OCI-LY7 (cell line): ENCODE data around the gene ARID5B. TPM values are rescaled to one million over a fixed set of nuclear protein-coding genes. Genes with fewer than 3 reads are reported as not detected.

Source experiments
- BruUV-seq: library from RNA; stranded (reverse); fragments of 400-500 nt; replicated peaks from 2 replicates; lab custom pipeline; 2021; lab: Mats Ljungman, UMichigan
- CTCF ChIA-PET: fragments of 300-600 bp; sonication (Branson Sonifier 250); formaldehyde crosslinking; loops from one replicate; lab custom pipeline; 2022; ENCODE audit warnings: antibody characterized with exemption; ENCODE audit not compliant: unreplicated experiment; lab: Charles Lee
- POLR2A ChIA-PET: fragments of 300-600 bp; sonication (Branson Sonifier 250); formaldehyde crosslinking; loops from one replicate; lab custom pipeline; 2022; ENCODE audit warnings: antibody characterized with exemption; lab: Charles Lee
- DNase-seq: peaks from one replicate; pipeline ENCODE4 v3.0.0-alpha.2; 2015; ENCODE audit warnings: low spot score
- H2AFZ ChIP-seq: fragments of 200-600 bp; sonication (generic), shearing (Covaris generic); 2 replicates; pipeline ENCODE4 v1.6.1; 2014; ENCODE audit warnings: mild to moderate bottlenecking, antibody characterized with exemption, low read length, moderate library complexity
- H3K27ac ChIP-seq: fragments of 200-600 bp; sonication (generic); 2 replicates; pipeline ENCODE4 v1.5.1; 2014; ENCODE audit warnings: mixed run types, low read depth, mild to moderate bottlenecking, moderate library complexity, low read length, inconsistent platforms; ENCODE audit not compliant: poor library complexity, severe bottlenecking
- H3K36me3 ChIP-seq: fragments of 200-600 bp; sonication (generic); 2 replicates; pipeline ENCODE4 v1.6.1; 2014; ENCODE audit warnings: mild to moderate bottlenecking, antibody characterized with exemption, low read length, moderate library complexity, mixed read lengths; ENCODE audit not compliant: insufficient read depth
- H3K4me1 ChIP-seq: fragments of 200-600 bp; sonication (generic); 2 replicates; pipeline ENCODE4 v1.5.1; 2014; ENCODE audit warnings: mild to moderate bottlenecking, low read length; ENCODE audit not compliant: insufficient read depth, poor library complexity, severe bottlenecking
- H3K4me2 ChIP-seq: fragments of 200-600 bp; sonication (generic); 2 replicates; pipeline ENCODE4 v1.6.1; 2014; ENCODE audit warnings: mild to moderate bottlenecking, low read length
- H3K4me3 ChIP-seq: fragments of 200-600 bp; sonication (generic); 2 replicates; pipeline ENCODE4 v1.5.1; 2014; ENCODE audit warnings: mild to moderate bottlenecking, low read depth, low read length; ENCODE audit not compliant: poor library complexity, severe bottlenecking
- H3K79me2 ChIP-seq: fragments of 200-600 bp; sonication (generic); 2 replicates; pipeline ENCODE4 v1.6.1; 2016; ENCODE audit warnings: low read depth, mild to moderate bottlenecking, low read length, moderate library complexity, mixed read lengths; ENCODE audit not compliant: insufficient read depth
- H3K9me2 ChIP-seq: fragments of 200-600 bp; sonication (generic); 2 replicates; pipeline ENCODE4 v1.6.1; 2016; ENCODE audit warnings: mild to moderate bottlenecking, low read length, mixed read lengths; ENCODE audit not compliant: insufficient read depth
- H3K9me3 ChIP-seq: fragments of 200-600 bp; sonication (generic); 2 replicates; pipeline ENCODE4 v1.6.1; 2014; ENCODE audit warnings: mild to moderate bottlenecking, mixed run types, low read length, mixed read lengths
- H4K20me1 ChIP-seq: fragments of 200-600 bp; sonication (generic); 2 replicates; pipeline ENCODE4 v1.6.1; 2014; ENCODE audit warnings: mild to moderate bottlenecking, antibody characterized with exemption, low read length, moderate library complexity, mixed read lengths; ENCODE audit not compliant: insufficient read depth
- EZH2phosphoT487 ChIP-seq: fragments of 200-600 bp; sonication (generic); IDR thresholded peaks from 2 replicates; pipeline ENCODE4 v1.6.1; 2018; ENCODE audit warnings: low read depth, borderline replicate concordance, mild to moderate bottlenecking, mixed run types, antibody characterized with exemption, low read length, moderate library complexity, mixed read lengths
- intact Hi-C: fragments of 100-400 bp; cut with micrococcal nuclease; formaldehyde crosslinking; loops from one replicate; pipeline ENCODE4 v1.10.0; 2022; ENCODE audit not compliant: unreplicated experiment
- total RNA-seq, 2 experiments: library from RNA; depleted of rRNA in 1 of 2; stranded (reverse); fragments of >200 nt in 1 of 2; shearing (Covaris generic) in 1 of 2; gene quantifications; 2 replicates each; pipeline ENCODE4 v1.2.3, GENCODE V29; 2014 to 2022
- TF ChIP-seq, protein P1 (sequence below): fragments of 200-600 bp; sonication (generic); conservative IDR thresholded peaks from 2 replicates; pipeline ENCODE4 v1.5.1; 2014; ENCODE audit warnings: mild to moderate bottlenecking, antibody characterized with exemption, low read length, moderate library complexity, mixed read lengths

ARID5B gene
- total RNA-seq, 2 experiments from 2014 or later = 38.0 to 56.7 TPM

GRCh38 chr10:62015994-62016393 is 114.5 kb downstream of the ARID5B start:
- TF ChIP-seq, protein P1, sequence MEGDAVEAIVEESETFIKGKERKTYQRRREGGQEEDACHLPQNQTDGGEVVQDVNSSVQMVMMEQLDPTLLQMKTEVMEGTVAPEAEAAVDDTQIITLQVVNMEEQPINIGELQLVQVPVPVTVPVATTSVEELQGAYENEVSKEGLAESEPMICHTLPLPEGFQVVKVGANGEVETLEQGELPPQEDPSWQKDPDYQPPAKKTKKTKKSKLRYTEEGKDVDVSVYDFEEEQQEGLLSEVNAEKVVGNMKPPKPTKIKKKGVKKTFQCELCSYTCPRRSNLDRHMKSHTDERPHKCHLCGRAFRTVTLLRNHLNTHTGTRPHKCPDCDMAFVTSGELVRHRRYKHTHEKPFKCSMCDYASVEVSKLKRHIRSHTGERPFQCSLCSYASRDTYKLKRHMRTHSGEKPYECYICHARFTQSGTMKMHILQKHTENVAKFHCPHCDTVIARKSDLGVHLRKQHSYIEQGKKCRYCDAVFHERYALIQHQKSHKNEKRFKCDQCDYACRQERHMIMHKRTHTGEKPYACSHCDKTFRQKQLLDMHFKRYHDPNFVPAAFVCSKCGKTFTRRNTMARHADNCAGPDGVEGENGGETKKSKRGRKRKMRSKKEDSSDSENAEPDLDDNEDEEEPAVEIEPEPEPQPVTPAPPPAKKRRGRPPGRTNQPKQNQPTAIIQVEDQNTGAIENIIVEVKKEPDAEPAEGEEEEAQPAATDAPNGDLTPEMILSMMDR = no peak
- TF ChIP-seq EZH2phosphoT487 = no peak

DNA sequence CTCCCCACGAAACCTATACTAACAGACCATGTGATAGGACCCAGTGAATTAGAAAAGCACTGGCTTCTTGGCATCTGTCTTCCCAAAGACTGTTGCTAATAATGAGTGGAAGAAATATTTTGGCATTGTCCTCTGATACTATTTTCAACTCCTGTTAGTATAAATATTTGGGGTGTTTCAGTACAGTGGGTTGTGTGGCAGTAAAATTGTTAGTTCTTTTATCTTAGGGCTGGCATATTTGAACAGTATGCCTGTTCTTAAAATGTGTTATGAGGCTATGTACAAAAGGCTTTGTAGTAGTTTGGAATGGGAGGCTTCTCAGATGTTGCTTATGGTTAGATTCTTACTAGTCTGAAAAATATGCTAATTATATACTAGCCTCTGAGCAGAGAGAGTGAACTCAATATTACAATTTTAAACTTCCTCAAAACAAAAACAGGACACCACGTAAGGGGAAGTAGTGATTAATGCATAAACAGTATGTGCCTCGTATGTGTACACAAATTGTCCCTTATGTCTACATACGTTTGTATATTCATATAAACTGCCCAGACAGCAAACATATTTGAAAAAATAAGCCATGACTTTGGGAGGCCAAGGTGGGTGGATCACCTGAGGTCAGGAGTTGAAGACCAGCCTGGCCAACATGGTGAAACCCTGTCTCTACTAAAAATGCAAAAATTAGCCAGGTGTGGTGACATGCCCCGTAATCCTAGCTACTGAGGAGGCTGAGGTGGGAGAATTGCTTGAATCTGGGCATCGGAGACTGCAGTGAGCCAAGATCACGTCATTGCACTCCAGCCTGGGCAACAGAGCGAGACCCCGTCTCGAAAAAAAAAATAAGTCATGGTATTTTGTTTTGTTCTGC is 115.4 kb downstream of the ARID5B start:
- peaks cover 53% of the 10 kb centered on the region for H3K36me3 ChIP-seq
- DNase-seq = peak; percentile 36
- peaks cover 60% of the 10 kb centered on the region for H3K4me1 ChIP-seq
- H3K9me3 ChIP-seq = no peaks in the 10 kb centered on the region
- peak overlapping the region; percentile 38; the same call in 1 of the 2 replicates for H2AFZ ChIP-seq
- TF ChIP-seq, protein P1 = no peak
- no peak for TF ChIP-seq EZH2phosphoT487
- H3K27ac ChIP-seq = peak overlapping the region; percentile 37
- peak overlapping the region; percentile 39 for H3K4me3 ChIP-seq
- peaks cover 48% of the 10 kb centered on the region for H3K79me2 ChIP-seq
- ChIA-PET POLR2A (interaction anchor here (0.7 to 1.5 kb wide), 3 partner anchors 8 to 28 kb away, joined by 3 to 5 read pairs (median 4); no protein-coding TSS in a partner anchor), CTCF (no interaction called here)
- intact Hi-C loops = no loop called here
- H4K20me1 ChIP-seq = no peaks in the 10 kb centered on the region
- peak overlapping the region; percentile 63 for H3K4me2 ChIP-seq
- no TSS peak for BruUV-seq
- H3K9me2 ChIP-seq = no peaks in the 10 kb centered on the region

More at GRCh38 chr10:62015994-62016393, 114.5 kb downstream of the ARID5B start:
- Histone ChIP-seq H3K9me2 (no peaks in the 10 kb centered on the region), H3K4me3 (no peak overlapping the region), H4K20me1 (no peaks in the 10 kb centered on the region), H2AFZ (no peak overlapping the region), H3K79me2 (peaks cover 41% of the 10 kb centered on the region), H3K27ac (no peak overlapping the region), H3K4me2 (peak overlapping the region; percentile 63), H3K4me1 (peaks cover 59% of the 10 kb centered on the region), H3K9me3 (no peaks in the 10 kb centered on the region), H3K36me3 (peaks cover 59% of the 10 kb centered on the region)
- POLR2A ChIA-PET = interaction anchor here (1.7 kb wide), 2 partner anchors 12 to 28 kb away, joined by 4 to 8 read pairs; no protein-coding TSS in a partner anchor
- CTCF ChIA-PET = interaction anchor here (0.8 kb wide), 1 partner anchor 25 kb away, joined by 3 read pairs; no protein-coding TSS in a partner anchor
- no peak for DNase-seq
- BruUV-seq = no TSS peak
- intact Hi-C loops = no loop called here
